Right lobe of liver (tissue), 4 donors: ENCODE data around the gene LILRB5.
"Not testable (repeated sequence)": the region's sequence is repeated elsewhere in the genome, so short reads cannot be mapped to it uniquely, and the experiment has no call there.

Experiments used
- POLR2A ChIP-seq: fragments of 450-650 bp; IDR thresholded peaks from one replicate; pipeline ENCODE4 v1.6.1; 2017; ENCODE audit warnings: antibody characterized with exemption, mild to moderate bottlenecking
- TF ChIP-seq, protein P1 (sequence below), 4 donors: fragments of 200-600 bp in 3 of 4; fragments of 450-650 bp in 1 of 4; IDR thresholded peaks; one replicate each; pipeline versions ENCODE4 v1.5.1 to v1.8.0; 2016 to 2022; ENCODE audit warnings: antibody characterized with exemption in 4 of 4, mild to moderate bottlenecking in 2 of 4
- donor health status: DM: no; HTN: no; CAD: no.
- donor health status: DM: no; HTN: no; CAD: no.
- donor health status: DM: no; HTN: yes; CAD: no.

DNA sequence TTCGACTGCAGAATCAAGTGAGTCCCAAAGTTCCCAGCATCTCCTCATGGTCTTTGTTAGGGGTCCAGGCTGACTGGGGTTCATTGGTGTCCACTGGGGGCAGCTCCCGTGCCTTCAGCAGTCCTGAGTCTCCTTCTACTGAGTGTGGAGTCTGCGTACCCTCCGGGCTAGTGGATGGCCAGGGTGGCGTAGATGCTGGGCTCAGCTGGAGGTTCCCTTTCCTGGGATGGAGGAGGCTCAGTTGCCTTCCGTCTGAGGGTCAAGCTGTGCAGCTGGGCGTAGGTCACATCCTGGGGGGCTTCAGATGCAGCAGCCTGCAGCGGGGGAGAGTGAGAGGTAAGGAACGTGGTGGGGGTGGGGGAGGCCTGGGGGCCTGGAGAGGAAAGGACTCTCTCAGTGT lies 17.4 kb upstream of the LILRB5 start:
- TF ChIP-seq, protein P1, sequence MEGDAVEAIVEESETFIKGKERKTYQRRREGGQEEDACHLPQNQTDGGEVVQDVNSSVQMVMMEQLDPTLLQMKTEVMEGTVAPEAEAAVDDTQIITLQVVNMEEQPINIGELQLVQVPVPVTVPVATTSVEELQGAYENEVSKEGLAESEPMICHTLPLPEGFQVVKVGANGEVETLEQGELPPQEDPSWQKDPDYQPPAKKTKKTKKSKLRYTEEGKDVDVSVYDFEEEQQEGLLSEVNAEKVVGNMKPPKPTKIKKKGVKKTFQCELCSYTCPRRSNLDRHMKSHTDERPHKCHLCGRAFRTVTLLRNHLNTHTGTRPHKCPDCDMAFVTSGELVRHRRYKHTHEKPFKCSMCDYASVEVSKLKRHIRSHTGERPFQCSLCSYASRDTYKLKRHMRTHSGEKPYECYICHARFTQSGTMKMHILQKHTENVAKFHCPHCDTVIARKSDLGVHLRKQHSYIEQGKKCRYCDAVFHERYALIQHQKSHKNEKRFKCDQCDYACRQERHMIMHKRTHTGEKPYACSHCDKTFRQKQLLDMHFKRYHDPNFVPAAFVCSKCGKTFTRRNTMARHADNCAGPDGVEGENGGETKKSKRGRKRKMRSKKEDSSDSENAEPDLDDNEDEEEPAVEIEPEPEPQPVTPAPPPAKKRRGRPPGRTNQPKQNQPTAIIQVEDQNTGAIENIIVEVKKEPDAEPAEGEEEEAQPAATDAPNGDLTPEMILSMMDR (IDR thresholded peaks at IDR 0.05): not testable (repeated sequence)
- TF ChIP-seq POLR2A: not testable (repeated sequence)
